Glomerular visceral epithelial cell (primary cell): ENCODE results near the gene C12orf75.
"Not testable (repeated sequence)": the region's sequence is repeated elsewhere in the genome, so short reads cannot be mapped to it uniquely, and the experiment has no call there.

ENCODE experiments used
- DNase-seq: peaks from one replicate; pipeline ENCODE4 v3.0.0-alpha.2; 2016; ENCODE audit errors: extremely low spot score

The C12orf75 gene

GRCh38 chr12:105330283-105330930 is at the start of gene C12orf75:
Gene C12orf75, plus strand, starts transcription at chr12:105330691. Its CDS starts 201 bp downstream, at chr12:105330892.
- peak; percentile 87 for DNase-seq

GRCh38 chr12:105280966-105281693 is 49.4 kb upstream of the C12orf75 start:
- DNase-seq, result no peak

GRCh38 chr12:105281694-105282049 is 48.8 kb upstream of the C12orf75 start:
- DNase-seq, result no peak

GRCh38 chr12:105285378-105285777 is 45.1 kb upstream of the C12orf75 start:
- DNase-seq, result no peak

GRCh38 chr12:105287408-105287807 is 43.1 kb upstream of the C12orf75 start:
- DNase-seq, result no peak

- no peak for DNase-seq
Observed at GRCh38 chr12:105288311-105288996, 42.0 kb upstream of the C12orf75 start.

- peak; percentile 27 for DNase-seq
Observed at GRCh38 chr12:105289114-105289904, 41.2 kb upstream of the C12orf75 start.

- DNase-seq, result no peak
Observed at GRCh38 chr12:105291531-105291930, 39.0 kb upstream of the C12orf75 start.

GRCh38 chr12:105292705-105293104 is 37.8 kb upstream of the C12orf75 start:
- no peak for DNase-seq

GRCh38 chr12:105293187-105293586 is 37.3 kb upstream of the C12orf75 start:
- no peak for DNase-seq

GRCh38 chr12:105294161-105294560 is 36.3 kb upstream of the C12orf75 start:
- DNase-seq, result no peak

GRCh38 chr12:105294886-105295479 is 35.5 kb upstream of the C12orf75 start:
- DNase-seq, result no peak

GRCh38 chr12:105296116-105297089 is 34.1 kb upstream of the C12orf75 start:
- no peak for DNase-seq

GRCh38 chr12:105300883-105301282 is 29.6 kb upstream of the C12orf75 start:
- no peak for DNase-seq

- no peak for DNase-seq
Observed at GRCh38 chr12:105301696-105302095, 28.8 kb upstream of the C12orf75 start.

GRCh38 chr12:105302986-105303385 is 27.5 kb upstream of the C12orf75 start:
- DNase-seq, result not testable (repeated sequence)

GRCh38 chr12:105304626-105305025 is 25.9 kb upstream of the C12orf75 start:
- not testable (repeated sequence) for DNase-seq

GRCh38 chr12:105307601-105308314 is 22.7 kb upstream of the C12orf75 start:
- not testable (repeated sequence) for DNase-seq

GRCh38 chr12:105308839-105309238 is 21.7 kb upstream of the C12orf75 start:
- not testable (repeated sequence) for DNase-seq

- not testable (repeated sequence) for DNase-seq
Observed at GRCh38 chr12:105309384-105309783, 21.1 kb upstream of the C12orf75 start.
